Measurements from ENCODE around the gene LDLRAD1.

DNA sequence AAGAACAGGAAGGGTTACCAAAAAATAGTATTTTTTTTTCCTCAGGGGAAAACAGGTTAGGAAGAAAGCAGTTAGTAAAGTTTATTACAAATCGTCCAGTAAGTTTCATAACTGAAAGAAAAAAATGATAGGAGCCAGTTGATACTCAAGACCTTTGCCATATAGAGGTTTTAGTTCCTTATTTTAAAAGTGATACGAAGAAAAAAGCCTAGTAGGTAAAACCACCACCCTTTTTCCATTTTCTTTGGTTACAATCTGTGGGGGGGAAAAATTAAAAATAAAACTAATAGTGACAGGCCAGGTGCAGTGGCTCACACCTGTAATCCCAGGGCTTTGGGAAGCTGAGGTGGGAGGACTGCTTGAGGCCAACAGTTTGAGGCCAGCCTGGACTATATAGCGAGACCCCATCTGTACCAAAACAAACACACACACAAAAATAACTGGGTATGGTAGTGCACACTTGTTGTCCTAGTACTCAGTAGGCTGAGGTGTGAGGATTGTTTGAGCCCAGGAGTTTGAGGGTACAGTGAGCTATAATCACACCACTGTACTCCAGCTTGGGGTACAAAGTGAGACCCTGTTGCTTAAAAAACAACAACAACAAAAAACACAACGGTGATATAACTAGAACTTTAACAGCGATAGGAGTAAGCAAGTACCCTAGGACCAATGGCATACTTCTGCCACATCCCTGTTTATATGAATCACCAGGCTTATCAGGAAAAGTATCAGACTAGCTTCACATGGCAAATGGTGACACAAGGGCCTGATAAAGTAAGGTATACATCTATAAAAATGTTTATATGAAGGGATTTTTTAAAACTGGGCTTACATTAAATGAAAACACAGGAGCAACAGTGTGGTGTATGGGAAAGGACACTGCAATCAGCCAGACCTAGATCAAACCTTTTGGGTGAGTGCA, 29.7 kb upstream of the LDLRAD1 start:
- TF ChIP-seq, protein P1, sequence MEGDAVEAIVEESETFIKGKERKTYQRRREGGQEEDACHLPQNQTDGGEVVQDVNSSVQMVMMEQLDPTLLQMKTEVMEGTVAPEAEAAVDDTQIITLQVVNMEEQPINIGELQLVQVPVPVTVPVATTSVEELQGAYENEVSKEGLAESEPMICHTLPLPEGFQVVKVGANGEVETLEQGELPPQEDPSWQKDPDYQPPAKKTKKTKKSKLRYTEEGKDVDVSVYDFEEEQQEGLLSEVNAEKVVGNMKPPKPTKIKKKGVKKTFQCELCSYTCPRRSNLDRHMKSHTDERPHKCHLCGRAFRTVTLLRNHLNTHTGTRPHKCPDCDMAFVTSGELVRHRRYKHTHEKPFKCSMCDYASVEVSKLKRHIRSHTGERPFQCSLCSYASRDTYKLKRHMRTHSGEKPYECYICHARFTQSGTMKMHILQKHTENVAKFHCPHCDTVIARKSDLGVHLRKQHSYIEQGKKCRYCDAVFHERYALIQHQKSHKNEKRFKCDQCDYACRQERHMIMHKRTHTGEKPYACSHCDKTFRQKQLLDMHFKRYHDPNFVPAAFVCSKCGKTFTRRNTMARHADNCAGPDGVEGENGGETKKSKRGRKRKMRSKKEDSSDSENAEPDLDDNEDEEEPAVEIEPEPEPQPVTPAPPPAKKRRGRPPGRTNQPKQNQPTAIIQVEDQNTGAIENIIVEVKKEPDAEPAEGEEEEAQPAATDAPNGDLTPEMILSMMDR (IDR thresholded peaks at IDR 0.05): no peak
- no peak for TF ChIP-seq POLR2A (IDR thresholded peaks at IDR 0.05)
- no peak for TF ChIP-seq EP300 (IDR thresholded peaks at IDR 0.05)
